ENCODE results near the gene SCN5A.

GRCh38 chr3:38507120-38507519 is 142.4 kb downstream of the SCN5A start:
- TF ChIP-seq POLR2AphosphoS5 (IDR thresholded peaks at IDR 0.05; ENCODE audit: low read depth, low read length) (no peak), TAF1 (IDR thresholded peaks at IDR 0.05; ENCODE audit: borderline replicate concordance, low read depth, low read length) (no peak), POLR2A (IDR thresholded peaks at IDR 0.05; ENCODE audit: low read depth, low read length) (no peak)
